HEK293T (cell line): Measurements from ENCODE around the gene BIRC3.

Experiments
- ARNT ChIP-seq: fragments of 450-650 bp; IDR thresholded peaks from 2 replicates; pipeline ENCODE4 v1.6.1; 2017; ENCODE audit warnings: mild to moderate bottlenecking
- BHLHE40 ChIP-seq: fragments of 450-650 bp; IDR thresholded peaks from 2 replicates; pipeline ENCODE4 v1.6.1; 2016; ENCODE audit warnings: mild to moderate bottlenecking, moderate library complexity, borderline replicate concordance
- CTBP1 ChIP-seq: fragments of 450-650 bp; IDR thresholded peaks from 2 replicates; pipeline ENCODE4 v1.6.1; 2016; ENCODE audit warnings: borderline replicate concordance
- FOXA1 ChIP-seq: fragments of 450-650 bp; IDR thresholded peaks from 2 replicates; pipeline ENCODE4 v1.6.1; 2016; ENCODE audit warnings: mild to moderate bottlenecking
- FOXK2 ChIP-seq: fragments of 450-650 bp; IDR thresholded peaks from 2 replicates; pipeline ENCODE4 v1.6.1; 2016; ENCODE audit warnings: mild to moderate bottlenecking
- NFRKB ChIP-seq: fragments of 450-650 bp; IDR thresholded peaks from 2 replicates; pipeline ENCODE4 v1.6.1; 2016; ENCODE audit warnings: mild to moderate bottlenecking, moderate library complexity
- SP1 ChIP-seq: fragments of 450-650 bp; IDR thresholded peaks from 2 replicates; pipeline ENCODE4 v1.6.1; 2017
- SUZ12 ChIP-seq: fragments of 450-650 bp; IDR thresholded peaks from 2 replicates; pipeline ENCODE4 v1.6.1; 2016; ENCODE audit warnings: mild to moderate bottlenecking
- TARDBP ChIP-seq: fragments of 450-650 bp; IDR thresholded peaks from 2 replicates; pipeline ENCODE4 v1.6.1; 2016
- ZNF384 ChIP-seq: fragments of 450-650 bp; IDR thresholded peaks from 2 replicates; pipeline ENCODE4 v1.6.1; 2016
- TF ChIP-seq, protein P1 (sequence below): fragments of 450-650 bp; IDR thresholded peaks from 2 replicates; pipeline ENCODE4 v1.6.1; 2016

DNA sequence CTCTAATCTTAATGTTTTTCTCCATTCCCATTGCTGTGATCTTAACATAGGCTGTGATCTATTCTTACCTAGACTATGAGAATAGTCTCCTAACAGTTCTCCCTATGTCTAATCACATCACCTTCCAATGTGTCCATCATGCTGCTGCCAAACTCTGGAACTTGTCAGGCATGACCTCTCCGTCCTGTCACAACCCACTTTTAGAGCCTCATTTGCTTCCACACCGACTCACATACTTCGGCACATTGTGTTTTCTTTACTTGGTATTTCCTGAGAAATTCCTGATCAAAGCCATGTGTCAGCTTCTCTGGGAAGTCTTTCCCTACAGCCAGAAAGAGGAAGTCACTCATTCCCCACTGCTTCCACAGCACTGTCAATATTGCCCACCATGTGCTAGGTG is 40.5 kb upstream of the BIRC3 start:
- no peak for TF ChIP-seq BHLHE40
- TF ChIP-seq, protein P1, sequence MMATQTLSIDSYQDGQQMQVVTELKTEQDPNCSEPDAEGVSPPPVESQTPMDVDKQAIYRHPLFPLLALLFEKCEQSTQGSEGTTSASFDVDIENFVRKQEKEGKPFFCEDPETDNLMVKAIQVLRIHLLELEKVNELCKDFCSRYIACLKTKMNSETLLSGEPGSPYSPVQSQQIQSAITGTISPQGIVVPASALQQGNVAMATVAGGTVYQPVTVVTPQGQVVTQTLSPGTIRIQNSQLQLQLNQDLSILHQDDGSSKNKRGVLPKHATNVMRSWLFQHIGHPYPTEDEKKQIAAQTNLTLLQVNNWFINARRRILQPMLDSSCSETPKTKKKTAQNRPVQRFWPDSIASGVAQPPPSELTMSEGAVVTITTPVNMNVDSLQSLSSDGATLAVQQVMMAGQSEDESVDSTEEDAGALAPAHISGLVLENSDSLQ, result no peak
- TF ChIP-seq FOXA1, result no peak
- TF ChIP-seq ZNF384, result no peak
- no peak for TF ChIP-seq ARNT
- no peak for TF ChIP-seq TARDBP
- no peak for TF ChIP-seq FOXK2
- TF ChIP-seq CTBP1, result no peak
- TF ChIP-seq NFRKB, result no peak
- no peak for TF ChIP-seq SUZ12
- no peak for TF ChIP-seq SP1
